ENCODE measurements around the gene GPC6. TPM values are rescaled to one million over a fixed set of nuclear protein-coding genes. Genes with fewer than 3 reads are reported as not detected.
"Not testable (repeated sequence)": the region's sequence is repeated elsewhere in the genome, so short reads cannot be mapped to it uniquely, and the experiment has no call there.

GPC6 gene
- total RNA-seq, 6 donors from 2014 or later, result 1.3 to 7.3 (median 3.4) TPM

DNA sequence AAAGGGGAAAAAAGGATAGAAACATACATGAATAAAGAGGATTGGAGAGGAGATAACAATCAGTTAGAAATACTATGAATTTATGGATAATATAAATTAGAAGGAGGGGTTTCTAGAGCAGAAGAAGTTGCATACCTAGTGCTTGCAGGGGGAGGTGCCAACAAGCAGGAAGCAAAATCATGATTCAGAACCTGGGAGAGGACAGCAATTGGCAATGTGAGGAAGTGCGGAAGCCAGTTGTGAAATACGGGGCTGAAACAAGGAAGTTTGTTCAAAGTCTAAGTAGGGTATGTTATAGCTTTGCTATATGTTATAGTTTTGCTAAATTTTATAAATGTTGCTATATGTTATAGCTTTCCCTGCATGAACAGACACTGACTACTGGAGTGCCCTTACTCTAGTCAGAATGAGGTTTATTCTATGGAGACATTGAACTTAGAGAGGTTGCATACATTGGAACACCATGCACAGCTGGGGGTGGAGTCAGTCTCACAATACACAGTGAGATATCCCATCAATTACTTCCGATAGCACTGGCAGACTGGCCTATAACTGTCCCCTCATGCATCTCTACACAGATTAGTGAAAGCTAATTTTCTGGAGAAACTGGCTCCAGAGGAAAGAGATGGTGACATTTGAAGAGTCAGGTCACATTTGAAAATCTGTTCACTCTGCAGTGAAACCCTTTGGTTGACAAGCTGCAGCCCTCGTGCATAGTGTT, 92.1 kb downstream of the GPC6 start:
- no peaks in the 10 kb centered on the region for H3K9me3 ChIP-seq
- H3K4me3 ChIP-seq, result no peak overlapping the region
- H3K27me3 ChIP-seq, result no peaks in the 10 kb centered on the region
- no peak for TF ChIP-seq EP300 (IDR thresholded peaks at IDR 0.05)
- no peak for TF ChIP-seq CTCF (IDR thresholded peaks at IDR 0.05)
- no peak for TF ChIP-seq POLR2A (IDR thresholded peaks at IDR 0.05)
- no peak for TF ChIP-seq POLR2AphosphoS5 (IDR thresholded peaks at IDR 0.05)
- DNase-seq (peak in 1 of 2 donors; percentile 28), ATAC-seq (ENCODE audit: low FRiP score in 2 of 2) (no peak)
- no peak overlapping the region for H3K27ac ChIP-seq
- no peaks in the 10 kb centered on the region for H3K4me1 ChIP-seq
- 51 to 59% methylated on average over 4 of the region's 4 CpGs for WGBS, 2 donors
- no peaks in the 10 kb centered on the region for H3K36me3 ChIP-seq

DNA sequence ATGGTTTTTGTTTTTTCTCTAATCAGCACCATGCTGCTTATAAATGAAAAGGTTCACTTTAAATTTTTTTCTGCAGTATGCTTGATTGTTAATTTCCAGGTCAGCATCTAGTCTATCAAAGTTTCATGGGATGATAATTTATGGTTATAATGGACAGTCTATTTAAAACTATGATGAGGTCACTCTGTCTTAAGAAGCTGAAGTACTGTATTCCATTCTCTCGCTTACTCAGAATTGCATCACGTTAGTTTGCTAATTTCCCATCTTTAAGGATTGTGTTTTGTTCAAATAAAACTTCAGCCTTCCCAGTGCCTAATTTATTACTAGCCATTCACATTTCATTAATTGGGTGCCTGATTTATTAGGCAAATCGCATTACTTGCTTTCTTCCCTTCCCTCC, 94.3 kb downstream of the GPC6 start:
- ATAC-seq (ENCODE audit: low FRiP score in 2 of 2), result no peak
- no peak for DNase-seq
- Histone ChIP-seq H3K9me3 (no peaks in the 10 kb centered on the region), H3K4me1 (no peaks in the 10 kb centered on the region), H3K36me3 (no peaks in the 10 kb centered on the region), H3K4me3 (no peak overlapping the region), H3K27me3 (no peaks in the 10 kb centered on the region), H3K27ac (no peak overlapping the region)
- 78 to 91% methylated on average over 3 of the region's 3 CpGs for whole genome bisulfite sequencing, 2 donors
- TF ChIP-seq CTCF (IDR thresholded peaks at IDR 0.05) (no peak), EP300 (IDR thresholded peaks at IDR 0.05) (no peak), POLR2A (IDR thresholded peaks at IDR 0.05) (no peak), POLR2AphosphoS5 (IDR thresholded peaks at IDR 0.05) (no peak)

DNA sequence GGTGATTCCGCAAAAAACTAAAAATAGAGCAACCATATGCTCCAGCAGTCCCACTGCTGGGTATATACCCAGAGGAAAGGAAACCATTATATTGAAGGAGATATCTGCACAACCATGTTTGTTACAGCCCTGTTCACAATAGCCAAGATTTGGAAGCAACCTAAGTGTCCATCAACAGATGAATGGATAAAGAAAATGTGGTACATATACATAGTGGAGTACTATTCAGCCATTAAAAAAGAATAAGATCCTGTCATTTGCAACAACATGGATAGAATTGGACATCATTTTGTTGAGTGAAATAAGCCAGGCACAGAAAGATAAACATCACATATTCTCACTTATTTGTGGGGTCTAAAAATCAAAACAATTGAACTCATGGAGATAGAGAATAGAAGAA, 97.3 kb downstream of the GPC6 start:
- not testable (repeated sequence) for H3K27ac ChIP-seq; DNase-seq; H3K9me3 ChIP-seq; H3K4me3 ChIP-seq; H3K27me3 ChIP-seq; H3K4me1 ChIP-seq; H3K36me3 ChIP-seq; ATAC-seq (ENCODE audit: low FRiP score in 2 of 2)
- 96 to 100% methylated on average over 1 of the region's 1 CpG for WGBS, 2 donors

DNA sequence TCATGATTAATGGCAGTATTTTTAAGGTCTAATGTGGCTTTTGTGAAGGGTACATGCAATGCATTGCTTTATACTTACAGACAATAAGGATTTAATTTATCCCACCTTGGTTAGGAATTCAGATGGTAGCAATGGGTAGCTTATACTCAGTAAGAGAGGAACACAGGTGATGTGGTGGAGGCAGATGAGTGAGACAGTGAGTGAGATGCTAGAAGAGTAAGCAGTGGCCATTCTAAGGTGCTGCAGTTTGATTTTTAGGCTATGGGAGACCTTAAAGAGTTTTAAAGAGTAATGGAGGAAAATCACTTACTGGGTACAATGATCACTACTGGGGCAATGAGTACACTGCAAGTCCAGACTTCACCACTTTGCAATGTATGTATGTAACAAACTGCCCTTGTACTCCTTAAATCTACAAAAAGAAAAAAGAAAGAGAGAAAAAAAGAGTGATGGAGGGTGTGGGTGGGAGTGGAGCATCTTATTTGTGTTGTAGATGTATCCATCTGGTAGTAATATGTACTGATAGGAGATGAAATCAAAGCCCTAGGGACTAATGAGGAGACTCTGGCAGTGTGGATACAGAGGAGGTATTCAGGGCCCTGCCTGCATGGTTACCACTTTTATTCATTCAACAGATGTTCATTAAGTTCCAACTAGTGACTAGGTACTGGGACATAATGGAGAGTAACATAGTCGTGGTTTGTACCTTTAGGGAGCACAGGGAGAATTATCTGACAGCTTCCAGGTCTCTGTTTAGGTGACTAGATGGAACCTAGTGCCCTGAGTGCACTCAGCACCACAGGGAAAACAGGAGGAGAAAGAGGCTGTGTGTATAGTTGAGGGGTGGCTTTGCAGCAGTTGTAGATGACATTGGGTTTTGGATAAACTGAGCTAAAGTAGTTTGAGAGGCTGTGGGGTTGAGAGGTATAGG, 99.0 kb downstream of the GPC6 start:
- no peaks in the 10 kb centered on the region for H3K4me1 ChIP-seq

More for the DNA sequence above, 99.0 kb downstream of the GPC6 start:
- H3K27ac ChIP-seq, result no peak overlapping the region
- H3K27me3 ChIP-seq, result no peaks in the 10 kb centered on the region
- H3K4me3 ChIP-seq, result no peak overlapping the region
- no peak for ATAC-seq (ENCODE audit: low FRiP score in 2 of 2)
- no peaks in the 10 kb centered on the region for H3K9me3 ChIP-seq
- TF ChIP-seq POLR2AphosphoS5 (IDR thresholded peaks at IDR 0.05) (no peak), POLR2A (IDR thresholded peaks at IDR 0.05) (no peak), CTCF (IDR thresholded peaks at IDR 0.05) (no peak), EP300 (IDR thresholded peaks at IDR 0.05) (no peak)
- DNase-seq, result no peak
- 35 to 83% methylated on average over 1 of the region's 1 CpG for WGBS, 2 donors
- no peaks in the 10 kb centered on the region for H3K36me3 ChIP-seq
